ENCODE results near the gene SLC10A7. TPM values are rescaled to one million over a fixed set of nuclear protein-coding genes. Genes with fewer than 3 reads are reported as not detected.

The SLC10A7 gene
- total and polyA plus RNA-seq, 2 of the 8 experiments (the other 6 are each of a cell fraction or from before 2014, with no cell fraction given) = 2.5 to 2.9 TPM

- CTCF ChIA-PET (ENCODE audit: partially characterized antibody) = no interaction called here
Measured at GRCh38 chr4:146564492-146564891, 42.8 kb upstream of the SLC10A7 start.

More at GRCh38 chr4:146564492-146564891, 42.8 kb upstream of the SLC10A7 start:
- Histone ChIP-seq H3K4me2 (ENCODE audit: insufficient read depth in 1 of 2, low read depth in 2 of 2, low read length in 2 of 2) (no peak overlapping the region), H3K18ac (ENCODE audit: extremely low read depth, low read length) (no peak overlapping the region), H2BK20ac (ENCODE audit: low read length) (no peak overlapping the region), H2AFZ (ENCODE audit: low read length) (no peak overlapping the region), H3K4ac (replicated peaks; ENCODE audit: insufficient read length, low read depth, low read length) (no peak overlapping the region), H3K56ac (replicated peaks; ENCODE audit: insufficient read length, low read depth, low read length) (no peak overlapping the region), H4K20me1 (replicated peaks in 1 of 2; ENCODE audit: control insufficient read depth in 1 of 2, insufficient read depth in 2 of 2, low read length in 2 of 2) (no peaks in the 10 kb centered on the region), H3K9ac (replicated peaks in 1 of 4; ENCODE audit: extremely low read depth in 1 of 4, low read depth in 3 of 4, low read length in 3 of 4) (no peak overlapping the region), H3K4me1 (replicated peaks in 1 of 4; ENCODE audit: control insufficient read depth in 3 of 4, insufficient read depth in 4 of 4, low read length in 3 of 4) (no peaks in the 10 kb centered on the region), H4K8ac (ENCODE audit: extremely low read depth, insufficient read depth, low read length) (no peak overlapping the region), H3K79me1 (ENCODE audit: low read depth, low read length) (no peaks in the 10 kb centered on the region), H3K27me3 (replicated peaks in 1 of 4; ENCODE audit: control insufficient read depth in 3 of 4, extremely low read depth in 1 of 4, insufficient read depth in 3 of 4, low read length in 3 of 4) (no peaks in the 10 kb centered on the region), H4K5ac (ENCODE audit: insufficient read length, low read depth, low read length) (no peak overlapping the region), H2BK15ac (ENCODE audit: low read length) (no peak overlapping the region), H2AK5ac (ENCODE audit: low read depth, low read length) (no peak overlapping the region), H3K9me3 (ENCODE audit: insufficient read depth in 2 of 2, low read depth in 1 of 2, low read length in 1 of 2) (no peaks in the 10 kb centered on the region), H2BK12ac (ENCODE audit: low read depth, low read length) (no peak overlapping the region), H3K23me2 (ENCODE audit: low read depth, low read length) (no peaks in the 10 kb centered on the region), H4K91ac (replicated peaks; ENCODE audit: insufficient read length, low read length) (no peak overlapping the region), H3K79me2 (ENCODE audit: control insufficient read depth in 1 of 2, insufficient read depth in 2 of 2, low read length in 2 of 2) (no peaks in the 10 kb centered on the region), H3K36me3 (ENCODE audit: control insufficient read depth in 2 of 4, insufficient read depth in 4 of 4, low read length in 3 of 4) (no peaks in the 10 kb centered on the region), H3K27ac (ENCODE audit: low read depth, low read length) (no peak overlapping the region), H3K4me3 (ENCODE audit: extremely low read depth in 1 of 4, insufficient read depth in 2 of 4, low read depth in 3 of 4, low read length in 4 of 4) (no peak overlapping the region), H3K23ac (ENCODE audit: insufficient read length) (no peak overlapping the region), H2BK120ac (replicated peaks; ENCODE audit: low read depth, low read length) (no peak overlapping the region), H2BK5ac (ENCODE audit: low read depth, low read length) (no peak overlapping the region), H3K14ac (ENCODE audit: insufficient read length) (no peak overlapping the region)
- WGBS, 2 experiments (ENCODE audit: extremely low coverage in 1 of 2, insufficient coverage in 1 of 2, insufficient read length in 1 of 2, insufficient replicate concordance in 2 of 2, low coverage in 1 of 2, low lambda C conversion rate in 2 of 2, missing lambda C conversion rate in 1 of 2) = 78% methylated on average over 3 of the region's 3 CpGs; no CpG with 5 or more reads in 1 of the 2 experiments
- FAIRE-seq = no peak
- no peak for DNase-seq (ENCODE audit: low read depth in 1 of 2, low spot score in 2 of 2)
- no peak for TF ChIP-seq CREB1 (IDR thresholded peaks at IDR 0.05)
- TF ChIP-seq EGR1 (IDR thresholded peaks at IDR 0.05; ENCODE audit: borderline replicate concordance, low read depth, low read length) = no peak
- no peak for TF ChIP-seq SP2 (IDR thresholded peaks at IDR 0.05; ENCODE audit: low read length)
- TF ChIP-seq RXRA (IDR thresholded peaks at IDR 0.05; ENCODE audit: insufficient read depth, low read depth, low read length) = no peak
- TF ChIP-seq PHF8 (conservative IDR thresholded peaks at IDR 0.05; ENCODE audit: low read depth, low read length) = no peak
- no peak for TF ChIP-seq ATF3 (IDR thresholded peaks at IDR 0.05; ENCODE audit: insufficient read depth, low read depth, low read length)
- no peak for TF ChIP-seq KDM5A (IDR thresholded peaks at IDR 0.05; ENCODE audit: low read length)
- no peak for TF ChIP-seq TEAD4 (IDR thresholded peaks at IDR 0.05; ENCODE audit: low read depth, low read length)
- TF ChIP-seq SIX5 (IDR thresholded peaks at IDR 0.05; ENCODE audit: low read depth, low read length) = no peak
- TF ChIP-seq SRF (IDR thresholded peaks at IDR 0.05; ENCODE audit: low read depth, low read length) = no peak
- no peak for TF ChIP-seq SP4 (IDR thresholded peaks at IDR 0.05; ENCODE audit: low read length)
- TF ChIP-seq SUZ12 (IDR thresholded peaks at IDR 0.05; ENCODE audit: low read length) = no peak
- TF ChIP-seq FOSL1 (IDR thresholded peaks at IDR 0.05; ENCODE audit: insufficient read depth, low read depth, low read length) = no peak
- no peak for TF ChIP-seq HDAC2 (IDR thresholded peaks at IDR 0.05; ENCODE audit: borderline replicate concordance in 1 of 2, low read depth in 2 of 2, low read length in 2 of 2)
- TF ChIP-seq SIN3A (conservative IDR thresholded peaks at IDR 0.05 in 1 of 2, IDR thresholded peaks at IDR 0.05 in 1 of 2; ENCODE audit: low read depth in 1 of 2, low read length in 2 of 2) = no peak
- POLR2A ChIA-PET (ENCODE audit: partially characterized antibody) = no interaction called here
